ENCODE measurements around the gene IGFBPL1.

IGFBPL1 gene

DNA sequence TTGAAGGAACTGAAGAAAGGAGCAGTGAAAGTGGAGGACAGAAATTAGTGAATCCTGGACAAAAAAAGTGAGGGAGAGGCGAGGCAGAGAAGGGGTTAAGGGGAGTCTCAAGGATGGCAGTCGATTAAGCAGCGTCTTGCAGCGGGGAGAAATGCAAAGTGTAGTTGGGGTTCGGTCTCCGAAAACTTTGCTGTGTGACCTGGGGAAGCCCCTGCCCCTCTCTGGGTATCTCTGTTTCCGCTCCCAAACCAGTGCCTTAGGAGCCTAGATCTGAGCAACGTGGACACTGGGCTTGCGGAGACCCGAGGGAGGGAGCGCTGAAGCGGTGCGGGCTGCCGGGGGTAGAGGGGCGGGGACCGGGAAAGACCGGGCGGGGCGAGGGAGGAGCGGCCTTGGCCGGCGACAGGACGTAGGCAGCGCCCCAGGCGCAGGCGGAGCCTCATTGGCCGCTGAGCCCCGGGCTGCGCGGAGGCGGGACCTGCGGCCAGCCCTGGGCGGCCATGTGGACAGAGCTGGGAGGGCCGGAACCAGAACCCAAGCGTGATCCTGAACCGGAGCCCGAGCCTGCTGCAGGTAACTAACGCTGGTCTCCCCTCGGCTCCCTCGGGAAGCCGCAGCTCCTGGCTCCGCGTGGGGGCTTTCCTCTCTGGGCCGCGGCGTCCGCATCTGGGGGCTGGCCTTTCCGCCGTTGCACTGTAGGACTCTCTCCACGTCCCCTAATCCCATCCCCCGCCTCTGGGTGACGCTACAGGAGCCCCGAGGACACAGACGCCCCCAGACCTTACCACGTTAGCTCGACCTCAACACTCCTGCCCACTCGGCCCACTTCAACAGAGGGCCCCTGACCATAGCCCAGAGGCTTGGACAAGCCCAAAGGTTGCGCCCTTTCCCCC is 31.8 kb downstream of the IGFBPL1 start, which contains the start of gene ALDH1B1:
ALDH1B1 (plus strand) TSS at position 468 of the 893 bp plus-strand sequence. CDS start 3,047 bp downstream, outside the sequence.
- no peaks in the 10 kb centered on the region for H3K36me3 ChIP-seq (replicated peaks; ENCODE audit: insufficient read depth, low read length)
- peak; percentile 85 for DNase-seq
- H3K4me3 ChIP-seq (ENCODE audit: low read length) = peak within 1 kb of the TSS; percentile 83
- no peaks in the 10 kb centered on the region for H3K9me2 ChIP-seq (replicated peaks; ENCODE audit: insufficient read depth, low read length)
- no peaks in the 10 kb centered on the region for H4K20me1 ChIP-seq (ENCODE audit: insufficient read depth, low read length)
- H3K4me2 ChIP-seq (ENCODE audit: low read depth, low read length) = peak within 1 kb of the TSS; percentile 78
- H3F3A ChIP-seq (ENCODE audit: insufficient read depth, low read length) = no peaks in the 10 kb centered on the region
- H3K9me3 ChIP-seq (replicated peaks; ENCODE audit: insufficient read depth, low read length) = no peaks in the 10 kb centered on the region
- no peaks in the 10 kb centered on the region for H3K27me3 ChIP-seq (replicated peaks; ENCODE audit: insufficient read depth, low read length)
- peak within 1 kb of the TSS; percentile 1; the same call in 1 of the 2 replicates for H3K27ac ChIP-seq (ENCODE audit: low read length)
- TF ChIP-seq CTCF (IDR thresholded peaks at IDR 0.05; ENCODE audit: low read length) (peak; percentile 34), EZH2 (optimal IDR thresholded peaks at IDR 0.05; ENCODE audit: low read depth, low read length) (no peak)
- 0 out of 2 replicates have a peak, but pooled peaks cover 3% of the 10 kb centered on the region for H3K4me1 ChIP-seq (ENCODE audit: low read length)
- H2AFZ ChIP-seq (ENCODE audit: low read length) = peak within 1 kb of the TSS; percentile 84
- peaks cover 35% of the 10 kb centered on the region for H3K79me2 ChIP-seq (ENCODE audit: low read length)
- peak within 1 kb of the TSS; percentile 79 for H3K9ac ChIP-seq (ENCODE audit: low read length)

GRCh38 chr9:38391278-38392118 is 32.8 kb downstream of the IGFBPL1 start:
- Histone ChIP-seq H3K4me2 (ENCODE audit: low read depth, low read length) (peak overlapping the region; percentile 78), H4K20me1 (ENCODE audit: insufficient read depth, low read length) (no peaks in the 10 kb centered on the region), H3K4me1 (ENCODE audit: low read length) (0 out of 2 replicates have a peak, but pooled peaks cover 3% of the 10 kb centered on the region), H3K9me2 (replicated peaks; ENCODE audit: insufficient read depth, low read length) (no peaks in the 10 kb centered on the region), H3K27ac (ENCODE audit: low read length) (no peak overlapping the region), H3K36me3 (replicated peaks; ENCODE audit: insufficient read depth, low read length) (no peaks in the 10 kb centered on the region), H3K9ac (ENCODE audit: low read length) (no peak overlapping the region), H3K9me3 (replicated peaks; ENCODE audit: insufficient read depth, low read length) (no peaks in the 10 kb centered on the region), H3K79me2 (ENCODE audit: low read length) (peaks cover 35% of the 10 kb centered on the region), H2AFZ (ENCODE audit: low read length) (no peak overlapping the region; the same call in 1 of the 2 replicates), H3K4me3 (ENCODE audit: low read length) (peak overlapping the region; percentile 83; the same call in 1 of the 2 replicates), H3K27me3 (replicated peaks; ENCODE audit: insufficient read depth, low read length) (no peaks in the 10 kb centered on the region), H3F3A (ENCODE audit: insufficient read depth, low read length) (no peaks in the 10 kb centered on the region)
- TF ChIP-seq EZH2phosphoT487 (IDR thresholded peaks at IDR 0.05; ENCODE audit: low read length) (no peak), CTCF (IDR thresholded peaks at IDR 0.05; ENCODE audit: low read length) (no peak), EZH2 (optimal IDR thresholded peaks at IDR 0.05; ENCODE audit: low read depth, low read length) (no peak)
- DNase-seq = no peak

DNA sequence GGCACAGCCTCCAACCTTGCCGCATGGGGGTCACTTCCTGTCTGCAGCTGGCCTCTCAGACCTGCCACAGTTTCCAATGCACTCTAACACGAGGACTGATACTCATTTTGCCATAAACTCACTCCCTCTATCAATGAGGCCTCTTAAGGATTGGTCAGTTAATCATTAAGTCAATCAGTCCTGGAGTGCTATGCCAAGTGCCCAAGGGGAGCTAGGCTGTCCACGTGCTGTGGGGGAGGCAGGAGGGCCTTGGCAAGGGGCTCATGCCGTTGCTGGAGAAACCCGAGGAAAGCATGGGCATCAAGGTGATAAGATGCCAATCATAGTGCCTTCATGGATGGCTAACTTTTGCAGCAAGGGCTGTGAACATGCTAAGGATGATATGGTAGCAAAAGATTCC is 33.4 kb downstream of the IGFBPL1 start:
- no peak for TF ChIP-seq CTCF (IDR thresholded peaks at IDR 0.05; ENCODE audit: low read length)
- Histone ChIP-seq H4K20me1 (ENCODE audit: insufficient read depth, low read length) (no peaks in the 10 kb centered on the region), H3K27me3 (replicated peaks; ENCODE audit: insufficient read depth, low read length) (no peaks in the 10 kb centered on the region), H2AFZ (ENCODE audit: low read length) (no peak overlapping the region), H3K36me3 (replicated peaks; ENCODE audit: insufficient read depth, low read length) (no peaks in the 10 kb centered on the region), H3K9ac (ENCODE audit: low read length) (no peak overlapping the region), H3K79me2 (ENCODE audit: low read length) (peaks cover 32% of the 10 kb centered on the region), H3K27ac (ENCODE audit: low read length) (no peak overlapping the region), H3K4me1 (ENCODE audit: low read length) (0 out of 2 replicates have a peak, but pooled peaks cover 3% of the 10 kb centered on the region), H3K4me2 (ENCODE audit: low read depth, low read length) (no peak overlapping the region), H3K9me2 (replicated peaks; ENCODE audit: insufficient read depth, low read length) (no peaks in the 10 kb centered on the region), H3K4me3 (ENCODE audit: low read length) (no peak overlapping the region), H3F3A (ENCODE audit: insufficient read depth, low read length) (no peaks in the 10 kb centered on the region), H3K9me3 (replicated peaks; ENCODE audit: insufficient read depth, low read length) (no peaks in the 10 kb centered on the region)
- DNase-seq = no peak

Data from MM.1S (cell line).